DOHH2 (cell line): Measurements from ENCODE around the gene TTC39B.

Experiments used
- CTCF ChIP-seq: fragments of 200-600 bp; sonication (generic); IDR thresholded peaks from one replicate; pipeline ENCODE4 v1.5.1; 2014; ENCODE audit warnings: antibody characterized with exemption, mild to moderate bottlenecking, low read depth, low read length; ENCODE audit not compliant: poor library complexity, severe bottlenecking
- EZH2phosphoT487 ChIP-seq: fragments of 200-600 bp; sonication (generic); IDR thresholded peaks from 2 replicates; pipeline ENCODE4 v1.6.1; 2017; ENCODE audit warnings: borderline replicate concordance, mild to moderate bottlenecking, antibody characterized with exemption, low read length, moderate library complexity, mixed read lengths

GRCh38 chr9:15287309-15287708 is 19.7 kb downstream of the TTC39B start:
- TF ChIP-seq CTCF (no peak), EZH2phosphoT487 (no peak)
